Skeletal muscle tissue (tissue), 4 donors: ENCODE measurements around the gene SLC22A23. TPM values are rescaled to one million over a fixed set of nuclear protein-coding genes. Genes with fewer than 3 reads are reported as not detected.

ENCODE experiments used
- H3K27ac ChIP-seq: one replicate; pipeline ENCODE4 v1.7.0; 2013; ENCODE audit warnings: mild to moderate bottlenecking, low read depth, low read length, inconsistent platforms
- H3K27me3 ChIP-seq, 3 donors: one replicate each; pipeline ENCODE4 v1.7.0; 2013; ENCODE audit warnings: low read length in 3 of 3; ENCODE audit not compliant: control insufficient read depth in 3 of 3, insufficient read depth in 3 of 3
- H3K36me3 ChIP-seq, 3 donors: one replicate each; pipeline ENCODE4 v1.7.0; 2013; ENCODE audit warnings: low read length in 3 of 3; ENCODE audit not compliant: control insufficient read depth in 3 of 3, insufficient read depth in 3 of 3
- H3K4me1 ChIP-seq, 3 donors: one replicate each; pipeline ENCODE4 v1.7.0; 2013; ENCODE audit warnings: low read length in 3 of 3, mild to moderate bottlenecking in 3 of 3; ENCODE audit not compliant: control insufficient read depth in 3 of 3, insufficient read depth in 3 of 3
- H3K4me3 ChIP-seq, 3 donors: one replicate each; pipeline ENCODE4 v1.7.0; 2013; ENCODE audit warnings: low read length in 3 of 3
- H3K9ac ChIP-seq, 3 donors: one replicate each; pipeline ENCODE4 v1.7.0; 2013; ENCODE audit warnings: low read length in 3 of 3, mild to moderate bottlenecking in 3 of 3, moderate library complexity in 2 of 3, low read depth in 1 of 3
- H3K9me3 ChIP-seq, 3 donors: one replicate each; pipeline ENCODE4 v1.7.0; 2013; ENCODE audit warnings: low read length in 3 of 3; ENCODE audit not compliant: control insufficient read depth in 3 of 3
- total RNA-seq: library from RNA; depleted of rRNA; stranded (reverse); fragments of >200 nt; gene quantifications from one replicate; pipeline ENCODE4 v1.2.3, GENCODE V29; 2014
- donor health status: Osteomylitis.

Gene SLC22A23
- total RNA-seq, 1 donor from 2014 or later: 2.6 TPM

- peaks cover 0 to 6% (median 4%) of the 10 kb centered on the region in 3 donors for H3K27me3 ChIP-seq
- no peak overlapping the region for H3K27ac ChIP-seq
- peaks cover 25 to 44% (median 25%) of the 10 kb centered on the region in 3 donors for H3K4me1 ChIP-seq
- H3K4me3 ChIP-seq: peak overlapping the region; percentile 77 to 89 (median 84)
- H3K9me3 ChIP-seq: no peaks in the 10 kb centered on the region
- peak overlapping the region; percentile 64 to 83 (median 71) for H3K9ac ChIP-seq
- no peaks in the 10 kb centered on the region for H3K36me3 ChIP-seq
Measured at GRCh38 chr6:3455569-3456394, 1.1 kb downstream of the SLC22A23 start.

DNA sequence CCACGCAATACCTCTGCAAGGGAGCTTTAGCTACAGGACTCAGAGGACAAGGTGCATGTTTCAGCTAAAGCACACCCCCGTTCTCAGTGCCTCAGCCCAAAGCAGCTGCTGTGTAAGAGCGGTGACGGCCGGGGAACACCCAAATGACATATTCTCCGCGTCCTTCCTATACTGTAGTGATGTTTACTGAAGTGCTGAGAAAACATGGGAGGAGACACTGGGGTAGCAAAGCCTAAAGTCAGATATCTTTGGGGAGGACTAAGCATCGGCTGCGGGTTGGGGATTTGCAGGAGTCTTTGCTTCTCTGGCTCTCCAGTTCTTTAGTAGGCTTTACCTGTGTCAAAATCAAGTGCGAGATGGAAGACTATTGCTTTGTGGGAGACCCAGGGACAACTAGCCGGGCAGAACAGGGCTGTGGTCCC lies 1.7 kb downstream of the SLC22A23 start:
- Histone ChIP-seq H3K4me1 (peaks cover 25 to 44% (median 25%) of the 10 kb centered on the region in 3 donors), H3K9me3 (no peaks in the 10 kb centered on the region), H3K9ac (peak overlapping the region; percentile 64 to 83 (median 71)), H3K27me3 (peaks cover 0 to 6% (median 4%) of the 10 kb centered on the region in 3 donors), H3K36me3 (no peaks in the 10 kb centered on the region), H3K4me3 (peak overlapping the region; percentile 77 to 89 (median 84)), H3K27ac (no peak overlapping the region)

- Histone ChIP-seq H3K9ac (peak overlapping the region in 2 of 3 donors; percentile 64 to 83), H3K27me3 (peaks cover 0 to 6% (median 4%) of the 10 kb centered on the region in 3 donors), H3K4me3 (peak overlapping the region in 2 of 3 donors; percentile 77 to 84), H3K9me3 (no peaks in the 10 kb centered on the region), H3K27ac (no peak overlapping the region), H3K36me3 (no peaks in the 10 kb centered on the region), H3K4me1 (peaks cover 25 to 44% (median 25%) of the 10 kb centered on the region in 3 donors)
Measured at GRCh38 chr6:3454273-3455010, 2.4 kb downstream of the SLC22A23 start.

- Histone ChIP-seq H3K27me3 (peaks cover 0 to 6% (median 4%) of the 10 kb centered on the region in 3 donors), H3K36me3 (no peaks in the 10 kb centered on the region), H3K9ac (no peak overlapping the region), H3K4me3 (no peak overlapping the region), H3K27ac (no peak overlapping the region), H3K9me3 (no peaks in the 10 kb centered on the region), H3K4me1 (peaks cover 25 to 44% (median 25%) of the 10 kb centered on the region in 3 donors)
Measured at GRCh38 chr6:3453413-3454272, 3.2 kb downstream of the SLC22A23 start.

GRCh38 chr6:3451498-3451897 lies 5.4 kb downstream of the SLC22A23 start:
- H3K4me3 ChIP-seq: no peak overlapping the region
- H3K36me3 ChIP-seq: no peaks in the 10 kb centered on the region
- H3K9me3 ChIP-seq: no peaks in the 10 kb centered on the region
- peaks cover 0 to 6% (median 4%) of the 10 kb centered on the region in 3 donors for H3K27me3 ChIP-seq
- H3K9ac ChIP-seq: no peak overlapping the region
- H3K4me1 ChIP-seq: peaks cover 19 to 38% (median 25%) of the 10 kb centered on the region in 3 donors
- no peak overlapping the region for H3K27ac ChIP-seq

DNA sequence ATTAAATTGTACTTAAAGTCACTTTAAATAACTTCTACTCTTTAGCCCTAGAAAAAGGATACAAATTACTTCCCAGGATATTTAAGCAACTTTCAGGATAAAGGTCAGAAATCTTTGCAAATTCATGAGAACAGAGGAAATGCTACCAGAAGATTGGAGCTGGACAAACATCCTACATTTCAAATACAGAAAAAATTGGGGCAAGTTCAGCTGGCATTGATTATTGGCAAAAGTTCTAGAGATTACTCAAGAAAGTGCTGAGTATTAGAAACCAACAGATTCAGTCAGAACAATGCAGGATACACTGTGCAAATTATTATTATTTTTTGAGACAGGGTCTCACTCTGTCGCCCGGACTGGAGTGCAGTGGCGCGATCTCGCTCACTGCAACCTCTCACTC lies 6.0 kb downstream of the SLC22A23 start:
- Histone ChIP-seq H3K9ac (no peak overlapping the region), H3K9me3 (no peaks in the 10 kb centered on the region), H3K36me3 (no peaks in the 10 kb centered on the region), H3K4me1 (peaks cover 17 to 38% (median 24%) of the 10 kb centered on the region in 3 donors), H3K4me3 (no peak overlapping the region), H3K27me3 (peaks cover 0 to 6% (median 4%) of the 10 kb centered on the region in 3 donors), H3K27ac (no peak overlapping the region)

DNA sequence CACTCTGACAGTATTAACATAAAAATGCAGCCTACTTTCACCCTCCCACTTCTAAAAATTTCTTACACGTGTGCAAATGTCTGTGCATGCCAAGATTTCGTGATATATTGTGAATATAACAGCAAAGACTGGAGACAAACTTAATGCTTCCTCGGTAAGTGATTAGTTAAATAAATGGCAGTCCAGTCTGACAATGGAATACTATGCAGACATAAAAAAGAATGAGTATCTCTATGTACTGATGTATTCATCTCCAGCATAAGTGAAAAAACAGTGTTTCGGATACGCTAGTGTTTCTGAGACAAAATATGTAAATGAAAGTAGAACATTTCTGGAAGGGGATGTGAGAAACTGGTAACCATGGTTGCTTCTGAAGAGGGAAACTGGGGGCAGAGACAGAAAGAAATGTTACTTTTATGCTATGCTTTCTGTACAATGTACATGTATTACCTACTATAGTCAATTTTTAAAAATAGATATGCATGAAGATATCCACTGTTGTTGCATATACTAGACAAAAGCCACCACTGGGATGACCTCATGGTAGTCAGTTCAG lies 7.0 kb downstream of the SLC22A23 start:
- Histone ChIP-seq H3K36me3 (no peaks in the 10 kb centered on the region), H3K4me1 (peaks cover 7 to 28% (median 15%) of the 10 kb centered on the region in 3 donors), H3K27me3 (no peaks in the 10 kb centered on the region), H3K9ac (no peak overlapping the region), H3K9me3 (no peaks in the 10 kb centered on the region), H3K27ac (no peak overlapping the region), H3K4me3 (no peak overlapping the region)

DNA sequence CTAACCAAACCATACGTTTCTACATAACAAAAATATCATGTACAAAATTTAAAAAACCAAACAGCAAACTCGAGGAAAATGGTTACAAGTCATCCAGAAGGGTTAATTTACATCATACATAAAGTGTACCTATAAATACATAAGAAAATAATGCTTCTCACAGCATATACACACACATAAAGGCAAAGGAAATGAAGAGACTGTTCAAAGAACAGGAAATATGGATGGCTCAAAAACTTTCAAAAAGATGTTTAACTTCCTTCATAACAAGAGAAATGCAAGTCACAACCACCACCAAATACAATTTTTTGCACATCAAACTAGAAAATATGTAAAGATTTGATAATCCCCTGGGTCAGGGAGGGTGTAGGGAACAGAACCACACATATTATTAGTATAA lies 7.5 kb downstream of the SLC22A23 start:
- Histone ChIP-seq H3K27ac (no peak overlapping the region), H3K4me3 (no peak overlapping the region), H3K9me3 (no peaks in the 10 kb centered on the region), H3K36me3 (no peaks in the 10 kb centered on the region), H3K9ac (no peak overlapping the region), H3K4me1 (peaks cover 3 to 23% (median 10%) of the 10 kb centered on the region in 3 donors), H3K27me3 (no peaks in the 10 kb centered on the region)

- Histone ChIP-seq H3K27me3 (no peaks in the 10 kb centered on the region), H3K27ac (no peak overlapping the region), H3K4me1 (peaks cover 0 to 15% (median 4%) of the 10 kb centered on the region in 3 donors), H3K36me3 (no peaks in the 10 kb centered on the region), H3K9ac (no peak overlapping the region), H3K4me3 (no peak overlapping the region), H3K9me3 (no peaks in the 10 kb centered on the region)
Measured at GRCh38 chr6:3447005-3447404, 9.8 kb downstream of the SLC22A23 start.
